HG03457 (cell line): ENCODE measurements around the gene CAND2.
"Not testable (repeated sequence)": the region's sequence is repeated elsewhere in the genome, so short reads cannot be mapped to it uniquely, and the experiment has no call there.

Experiments
- ATAC-seq: cut with Tn5 transposase; IDR thresholded peaks from one replicate; pipeline ENCODE4 v1.9.1; 2021; ENCODE audit warnings: moderate number of reproducible peaks; ENCODE audit not compliant: unreplicated experiment

CAND2 gene

DNA sequence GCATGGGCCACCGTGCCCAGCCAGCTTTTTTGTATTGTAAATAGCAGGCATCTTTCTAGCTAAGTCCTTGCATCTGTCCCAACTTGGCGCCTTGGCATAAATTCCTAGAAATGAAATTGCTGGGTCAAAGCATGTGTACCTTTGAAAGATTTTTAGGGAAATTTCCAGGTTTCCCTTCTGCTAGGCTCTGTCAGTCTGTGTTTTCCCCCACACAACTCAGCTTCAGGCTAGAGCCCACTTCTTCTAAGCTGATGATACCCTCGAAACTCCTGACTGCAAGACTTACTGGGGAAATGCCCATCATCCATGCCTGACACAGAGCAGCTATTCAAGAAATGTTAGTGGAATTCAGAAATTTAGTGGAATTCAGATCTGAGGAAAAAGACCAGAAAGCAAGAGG, 55.7 kb downstream of the CAND2 start:
- no peak for ATAC-seq

DNA sequence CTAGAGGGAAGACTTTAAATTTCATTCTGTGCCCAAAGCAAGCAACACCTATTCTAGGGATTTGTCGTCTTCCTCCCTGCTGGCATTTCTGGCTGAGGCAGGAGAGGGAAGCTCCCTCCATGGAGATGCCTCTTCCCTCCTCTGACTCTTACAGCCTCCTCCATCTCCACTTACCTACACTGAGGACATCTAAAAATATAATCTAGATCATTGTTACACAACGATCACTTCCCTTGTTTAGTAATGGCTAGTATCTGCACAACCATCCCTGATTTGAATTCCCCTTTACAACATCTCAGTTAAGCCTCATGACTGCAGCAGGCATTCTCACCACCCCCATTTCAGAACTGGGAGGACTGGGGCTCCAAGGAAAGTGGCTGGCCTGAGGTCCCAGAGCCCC, 57.4 kb downstream of the CAND2 start:
- not testable (repeated sequence) for ATAC-seq

DNA sequence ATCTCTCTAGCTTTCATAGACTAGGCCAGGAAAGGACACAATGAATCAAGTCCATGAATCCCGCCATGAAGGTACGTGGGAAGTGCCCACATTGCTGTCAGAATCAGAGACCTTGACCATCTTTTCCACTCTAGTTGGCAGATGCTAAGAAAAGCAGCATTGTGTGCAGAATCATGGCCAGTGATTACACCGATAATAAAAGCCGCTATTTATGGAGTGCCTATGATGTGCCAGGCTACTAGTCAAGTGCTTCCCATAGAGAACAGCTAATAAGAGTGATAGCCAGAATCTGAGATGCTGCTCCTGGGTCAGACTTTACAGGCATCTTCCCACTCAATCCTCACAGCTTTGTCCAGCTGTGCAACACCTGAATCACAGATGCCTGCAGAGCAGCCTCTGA, 58.1 kb downstream of the CAND2 start:
- no peak for ATAC-seq

DNA sequence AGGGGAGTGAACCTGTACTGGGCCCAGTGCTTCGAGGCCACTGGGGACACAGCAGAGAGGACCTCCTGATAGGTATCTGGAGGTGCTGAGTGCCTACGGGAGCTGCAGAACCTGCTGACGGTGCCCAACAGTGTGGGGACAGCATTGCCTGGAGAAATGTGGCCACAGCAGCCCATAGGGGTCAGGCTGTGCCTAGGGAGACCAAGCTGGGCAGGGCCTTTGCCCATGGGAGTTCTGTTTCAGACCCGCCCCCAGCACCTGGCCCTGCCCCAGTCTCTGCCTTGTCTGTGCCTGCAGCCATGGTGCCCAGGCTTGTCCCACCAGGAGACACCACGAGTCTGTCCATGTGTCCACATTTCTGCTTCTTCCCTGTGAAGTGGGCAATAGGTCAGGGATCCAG, 60.1 kb downstream of the CAND2 start:
- ATAC-seq = no peak

DNA sequence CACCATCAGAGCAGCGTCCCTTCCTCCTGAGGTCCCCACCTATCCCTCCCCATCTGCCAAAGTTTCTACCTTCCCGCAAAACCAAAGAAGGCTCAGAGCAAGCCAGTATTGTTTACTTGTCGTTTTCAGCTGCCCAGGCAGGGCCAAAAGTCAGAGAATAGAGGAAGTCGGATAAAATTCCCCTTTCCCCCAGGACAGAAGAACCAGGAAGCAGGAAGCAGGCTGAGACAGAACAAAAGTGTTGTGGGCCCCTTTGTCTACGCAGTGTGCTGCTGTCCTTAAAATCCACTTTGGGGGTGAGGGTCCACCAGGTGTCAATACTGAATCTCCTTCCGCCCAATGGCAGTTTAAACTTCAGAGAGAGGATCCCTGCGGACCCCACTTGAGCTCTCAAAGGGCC, 63.4 kb downstream of the CAND2 start:
- ATAC-seq = no peak

DNA sequence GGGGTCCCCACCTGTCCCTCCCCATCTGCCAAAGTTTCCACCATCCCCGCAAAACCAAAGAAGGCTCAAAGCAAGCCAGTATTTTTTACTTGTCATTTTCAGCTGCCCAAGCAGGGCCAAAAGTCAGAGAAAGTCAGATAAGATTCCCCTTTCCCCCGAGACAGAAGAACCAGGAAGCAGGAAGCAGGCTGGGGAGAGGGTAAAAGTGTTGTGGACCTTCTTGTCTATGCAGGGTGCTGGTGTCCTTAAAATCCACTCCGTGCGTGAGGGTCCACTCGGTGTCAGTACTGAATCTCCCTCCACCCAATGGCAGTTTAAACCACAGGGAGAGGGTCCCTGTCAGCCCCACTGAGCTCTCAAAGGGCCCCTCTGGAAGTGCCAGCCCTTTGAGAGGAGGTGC, 65.1 kb downstream of the CAND2 start:
- no peak for ATAC-seq

DNA sequence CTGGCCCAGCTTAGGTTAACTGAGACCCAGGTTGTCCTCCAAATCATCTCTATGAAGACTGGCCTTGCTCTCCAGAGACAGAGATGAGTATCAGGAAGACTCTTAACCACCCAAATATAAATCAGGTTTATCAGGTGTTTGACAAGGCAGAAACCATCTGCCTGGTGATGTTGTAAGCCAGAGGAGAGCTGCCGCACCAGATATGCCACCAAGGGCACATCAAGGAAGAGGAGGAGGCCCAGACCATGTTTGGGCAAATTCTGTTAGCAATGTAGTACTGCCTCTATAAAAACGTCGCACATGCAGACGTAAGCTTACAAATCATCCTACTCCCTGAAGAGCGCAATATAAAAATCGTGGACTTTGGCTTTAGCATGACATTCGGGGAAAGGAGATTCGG, 65.9 kb downstream of the CAND2 start:
- ATAC-seq = no peak

DNA sequence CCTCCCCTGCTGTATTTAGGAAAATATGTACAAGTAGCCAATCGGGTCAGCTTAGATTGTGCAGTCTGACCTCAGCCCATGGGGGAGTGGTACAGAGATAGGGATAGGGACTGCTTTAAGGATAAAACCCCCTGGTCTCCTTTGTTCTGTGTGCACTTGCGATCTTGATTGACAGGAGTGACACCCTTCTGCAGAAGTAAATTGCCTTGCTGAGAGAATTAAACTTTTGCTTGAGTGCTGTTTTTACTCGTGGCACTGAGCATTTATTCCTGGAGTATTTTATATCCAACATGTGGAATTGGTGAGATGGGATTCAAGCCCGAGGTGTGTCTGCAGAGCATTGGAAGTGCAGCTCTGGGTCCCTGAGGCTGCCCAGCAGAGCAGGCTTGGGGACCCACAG, 68.8 kb downstream of the CAND2 start:
- no peak for ATAC-seq

DNA sequence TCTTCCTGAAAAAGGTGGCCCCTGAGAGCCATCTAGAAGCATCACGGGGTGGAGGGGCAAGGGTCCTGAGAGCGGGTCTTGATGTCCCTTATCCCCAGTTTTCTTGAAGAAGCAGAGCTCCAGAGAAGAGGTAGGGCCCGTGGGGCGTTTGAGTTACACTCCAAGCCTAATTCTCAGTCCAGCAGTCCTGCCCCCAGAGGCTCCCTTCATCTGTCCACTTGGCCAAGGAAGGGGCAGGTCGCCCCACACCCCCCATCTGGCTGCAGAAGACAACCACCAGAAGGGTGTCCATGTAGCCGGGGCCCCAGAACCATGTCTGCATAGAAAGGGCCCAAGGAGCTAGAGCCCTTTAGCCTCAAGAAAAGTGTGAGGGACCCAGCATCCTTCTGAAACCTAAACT, 70.4 kb downstream of the CAND2 start:
- no peak for ATAC-seq

DNA sequence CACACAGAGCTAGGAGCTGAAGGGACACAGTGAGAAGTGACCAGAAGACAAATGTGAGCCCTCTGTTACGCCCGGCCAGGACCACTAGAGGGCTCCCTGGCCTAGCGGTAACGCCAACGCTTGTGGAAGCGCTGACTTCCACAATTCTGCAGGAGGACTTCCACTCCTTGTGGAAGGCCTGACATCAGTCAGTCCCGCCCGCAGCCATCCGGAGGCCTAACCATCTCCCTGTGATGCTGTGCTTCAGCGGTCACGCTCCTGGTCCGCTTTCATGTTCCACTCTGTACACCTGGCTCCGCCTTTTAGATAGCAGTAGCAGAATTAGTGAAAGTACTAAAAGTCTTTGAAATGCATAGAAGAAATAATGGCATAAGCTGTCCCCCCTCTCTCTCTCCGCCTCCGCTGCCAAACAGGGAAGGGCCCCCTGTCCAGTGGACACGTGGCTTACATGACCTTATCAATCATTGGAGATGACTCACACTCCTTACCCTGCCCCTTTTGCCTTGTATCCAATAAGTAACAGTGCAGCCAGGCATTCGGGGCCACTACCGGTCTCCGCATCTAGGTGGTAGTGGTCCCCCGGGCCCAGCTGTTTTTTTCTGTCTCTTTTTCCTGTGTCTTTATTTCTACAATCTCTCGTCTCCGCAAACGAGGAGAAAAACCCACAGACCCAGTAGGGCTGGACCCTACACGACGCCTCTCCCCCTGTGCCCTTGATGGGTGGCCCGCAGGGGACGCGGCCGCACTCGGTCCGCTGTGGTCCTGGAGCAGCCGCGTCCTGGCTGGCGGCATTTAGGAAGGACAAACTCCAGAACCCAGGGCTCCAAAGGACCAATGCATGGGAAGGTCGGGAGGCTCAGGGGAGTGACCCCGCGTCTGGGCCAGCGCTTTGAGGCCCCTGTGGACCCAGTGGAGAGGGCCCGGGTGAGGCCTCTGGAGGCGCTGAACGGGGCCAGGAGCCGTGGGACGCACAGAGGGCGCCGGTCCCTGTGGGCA, 71.9 kb downstream of the CAND2 start:
- no peak for ATAC-seq

DNA sequence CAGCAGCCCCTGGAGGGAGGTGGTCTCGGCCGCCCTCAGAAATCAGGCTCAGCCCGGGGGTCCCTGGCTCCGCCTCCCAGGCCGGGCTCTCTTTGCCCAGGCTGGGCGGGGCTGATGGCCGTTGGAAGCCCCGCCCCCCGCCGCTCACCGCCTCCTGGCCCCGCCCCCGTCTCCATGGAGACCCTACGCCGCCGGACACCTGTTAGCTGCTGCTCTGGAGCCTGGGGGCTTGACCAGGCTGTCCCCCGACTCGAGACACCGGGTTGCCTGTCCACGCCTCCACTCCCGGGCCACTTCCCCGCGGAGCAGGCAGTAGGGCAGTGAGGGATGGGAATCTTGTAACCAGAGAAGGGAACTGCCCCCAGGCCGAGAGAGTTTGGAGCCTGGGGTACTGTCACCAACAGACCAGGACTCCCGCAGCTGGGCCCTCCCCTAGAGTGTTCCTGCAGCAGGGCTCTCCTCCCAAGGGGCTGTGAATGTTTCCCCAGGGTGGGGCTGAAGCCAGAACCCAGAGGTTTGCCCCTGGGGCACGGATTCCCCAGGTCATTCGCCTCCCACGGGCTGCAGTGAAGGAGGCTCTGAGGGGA, 72.6 kb downstream of the CAND2 start:
- ATAC-seq = no peak

DNA sequence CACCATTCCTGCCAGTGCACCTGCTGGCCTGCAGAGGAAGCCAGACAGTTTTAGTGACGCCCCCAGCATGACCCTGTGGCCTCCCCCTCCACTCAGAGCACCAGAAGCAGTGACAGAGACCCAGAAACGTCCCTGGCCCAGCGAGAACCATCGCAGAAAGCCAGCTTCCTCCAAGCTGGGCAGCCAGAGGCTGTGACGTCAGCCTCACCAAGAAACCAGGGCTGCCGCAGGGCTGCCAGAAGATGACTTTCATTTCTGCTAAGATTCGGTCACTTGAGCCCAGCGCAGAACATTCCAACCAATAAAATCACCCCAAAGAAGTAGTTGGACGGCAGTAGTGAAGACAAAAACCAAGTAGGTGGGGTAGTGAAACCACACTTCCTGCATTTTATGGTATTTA, 74.5 kb downstream of the CAND2 start:
- ATAC-seq = no peak

DNA sequence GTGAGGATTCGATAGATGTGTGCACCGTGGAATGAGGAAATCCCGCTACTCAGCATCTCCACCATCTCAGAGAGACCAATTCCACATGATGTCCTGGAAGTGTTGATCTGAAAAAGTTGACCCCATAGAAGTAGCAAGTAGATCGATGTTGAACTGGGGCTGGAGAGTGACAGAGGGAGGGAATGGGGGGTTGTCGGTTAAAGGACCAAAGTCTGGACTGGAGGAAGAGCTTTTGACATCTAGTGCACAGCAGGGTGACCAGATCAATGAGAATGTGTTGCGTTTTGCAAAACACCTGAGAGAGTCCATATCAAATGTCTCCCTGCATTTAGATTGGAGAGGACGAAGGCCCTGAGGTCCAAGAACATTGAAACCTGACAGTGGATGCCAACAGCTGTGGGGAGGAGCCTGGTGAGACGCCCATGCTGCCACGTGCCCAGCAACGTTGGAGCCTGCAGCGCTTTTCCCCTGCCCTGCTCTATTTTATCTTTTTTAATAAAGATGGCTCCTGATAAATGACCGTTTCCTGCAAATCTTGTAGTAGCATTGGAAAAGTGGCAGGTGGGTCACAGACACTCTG, 75.0 kb downstream of the CAND2 start:
- ATAC-seq = no peak

DNA sequence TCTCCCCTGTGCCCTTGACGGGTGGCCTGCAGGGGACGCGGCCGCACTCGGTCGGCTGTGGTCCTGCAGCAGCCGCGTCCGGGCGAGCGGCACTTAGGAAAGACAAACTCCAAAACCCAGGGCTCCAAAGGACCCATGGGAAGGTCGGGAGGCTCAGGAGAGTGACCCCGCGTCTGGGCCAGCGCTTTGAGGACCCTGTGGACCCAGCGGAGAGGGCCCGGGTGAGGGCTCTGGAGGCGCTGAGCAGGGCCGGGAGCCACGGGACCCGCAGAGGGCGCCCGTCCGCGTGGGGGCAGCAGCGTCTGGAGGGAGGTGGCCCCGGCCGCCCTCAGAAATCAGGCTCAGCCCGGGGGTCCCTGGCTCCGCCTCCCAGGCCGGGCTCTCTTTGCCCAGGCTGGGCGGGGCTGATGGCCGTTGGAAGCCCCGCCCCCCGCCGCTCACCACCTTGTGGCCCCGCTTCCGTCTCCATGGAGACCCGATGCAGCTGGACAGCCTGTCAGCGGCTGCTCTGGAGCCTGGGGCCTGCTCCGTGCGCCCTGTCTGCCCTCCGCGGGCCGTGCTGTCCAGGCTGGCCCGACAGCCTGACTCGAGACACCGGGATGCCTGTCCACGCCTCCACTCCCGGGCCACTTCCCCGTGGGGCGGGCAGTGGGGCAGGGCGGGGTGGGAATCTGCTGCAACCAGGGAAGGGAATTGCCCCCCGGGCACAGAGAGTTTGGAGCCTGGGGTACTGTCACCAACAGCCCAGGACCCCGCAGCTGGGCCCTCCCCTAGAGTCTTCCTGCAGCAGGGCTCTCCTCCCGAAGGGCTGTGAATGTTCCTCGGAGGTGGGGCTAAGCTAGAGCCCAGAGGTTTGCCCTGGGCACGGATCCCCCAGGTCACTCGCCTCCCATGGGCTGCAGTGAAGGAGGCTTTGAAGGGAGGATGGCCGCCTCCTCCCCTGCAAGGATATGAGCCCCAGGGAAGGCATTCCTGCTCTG, 79.7 kb downstream of the CAND2 start:
- ATAC-seq = no peak

DNA sequence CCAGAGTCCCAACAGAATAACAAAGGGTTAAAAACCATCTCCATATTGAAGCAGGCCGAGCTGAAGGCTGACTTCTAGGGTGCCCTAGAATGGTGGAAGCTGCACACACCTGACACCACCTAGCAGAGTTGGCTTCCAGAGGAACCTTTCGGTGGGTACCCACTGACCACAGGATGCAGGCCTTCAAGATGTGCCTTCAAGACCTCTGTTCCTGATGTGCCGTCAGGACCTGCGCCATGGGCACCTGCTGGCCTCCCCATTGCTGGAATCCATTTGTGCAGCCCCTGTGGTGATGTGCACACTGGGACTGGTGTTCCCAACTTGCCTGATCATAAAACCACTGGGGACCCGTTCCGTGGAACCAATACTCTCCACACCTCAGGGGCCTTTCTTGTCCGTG, 80.6 kb downstream of the CAND2 start:
- ATAC-seq = no peak

DNA sequence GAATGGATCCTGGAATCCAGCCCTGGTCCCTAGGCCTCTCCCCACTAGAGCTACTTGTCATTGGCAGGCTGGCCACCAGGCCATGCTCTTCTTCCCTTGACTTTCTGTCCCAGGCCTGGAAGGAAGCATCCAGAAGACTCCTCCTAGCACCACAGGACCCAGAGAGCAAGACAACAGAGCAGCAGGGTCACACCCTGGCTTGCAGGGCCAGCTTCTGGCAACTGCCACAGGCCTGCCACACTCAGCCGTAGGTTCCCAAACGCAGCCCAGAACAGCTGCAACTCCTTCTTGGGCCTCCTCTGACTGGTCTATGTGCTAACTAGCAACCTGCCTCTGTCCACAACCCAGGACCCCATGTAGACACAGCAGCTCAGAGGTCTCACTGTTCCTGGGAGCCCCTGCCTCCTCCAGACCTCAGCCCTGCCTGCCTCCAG, 81.7 kb downstream of the CAND2 start:
- ATAC-seq = no peak

DNA sequence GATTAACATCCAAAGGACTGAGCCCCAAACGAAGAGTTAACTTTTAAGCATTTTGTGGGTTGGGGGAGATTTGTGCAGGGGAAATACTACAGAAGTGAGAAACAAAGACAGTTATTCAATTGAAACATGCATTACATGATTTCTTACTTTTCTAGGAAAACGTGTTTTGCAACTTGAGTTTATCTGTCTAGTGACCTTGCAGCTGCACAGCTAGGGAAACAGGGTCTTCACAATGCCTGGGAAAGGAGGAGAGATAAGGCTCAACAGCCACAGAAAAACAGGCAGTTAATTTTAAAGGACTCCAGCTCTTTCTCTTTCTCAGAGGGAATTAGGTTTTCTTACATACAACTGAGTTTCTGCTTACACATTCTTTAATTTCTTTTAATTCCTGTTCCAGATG, 82.3 kb downstream of the CAND2 start:
- not testable (repeated sequence) for ATAC-seq

DNA sequence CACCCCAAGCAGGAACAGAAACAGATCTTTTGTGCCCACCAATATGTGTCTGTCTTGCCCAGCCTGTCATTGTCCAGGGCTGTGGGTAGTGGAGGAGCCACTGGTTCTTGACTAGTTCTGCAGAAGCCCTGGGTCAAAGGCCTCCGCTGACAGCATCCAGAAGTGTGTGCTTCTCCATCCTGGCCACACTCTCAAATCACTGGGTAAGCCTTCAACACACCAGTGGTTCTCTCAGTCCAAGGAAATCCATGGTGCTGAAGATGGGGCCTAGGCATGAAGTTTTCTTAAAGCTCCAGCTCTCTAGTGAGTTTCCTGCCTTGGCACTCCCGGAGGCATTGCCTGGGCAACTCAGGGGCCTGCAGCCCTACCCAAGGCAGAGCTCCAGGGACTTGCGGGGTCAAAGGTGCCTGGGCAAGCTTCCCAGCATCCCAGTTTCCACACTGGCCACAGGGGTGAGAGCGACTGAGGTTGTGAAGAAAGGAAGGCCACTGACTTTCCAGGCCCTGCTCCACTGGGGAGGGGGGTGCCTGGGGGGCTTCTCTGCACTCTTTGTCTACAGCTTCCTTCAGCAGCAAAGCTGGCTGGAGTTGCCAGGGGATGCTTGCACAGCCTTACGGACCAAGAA, 82.8 kb downstream of the CAND2 start:
- ATAC-seq = no peak

DNA sequence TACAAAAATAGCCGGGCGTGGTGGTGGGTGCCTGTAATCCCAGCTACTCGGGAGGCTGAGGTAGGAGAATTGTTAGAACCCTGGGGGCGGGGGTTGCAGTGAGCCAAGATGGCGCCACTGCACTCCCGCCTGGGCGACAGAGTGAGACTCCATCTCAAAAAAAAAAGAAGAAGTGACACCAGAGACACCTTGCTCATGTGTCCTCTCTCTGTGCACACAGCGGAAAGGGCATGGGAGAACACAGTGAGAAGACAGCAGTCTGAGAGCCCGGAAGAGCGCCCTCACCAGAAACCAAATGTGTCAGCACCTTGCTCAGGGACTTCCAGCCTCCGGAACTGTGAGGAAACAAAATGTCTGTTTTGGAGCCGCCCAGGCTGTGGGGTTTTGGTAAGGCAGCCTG, 85.4 kb downstream of the CAND2 start:
- ATAC-seq = not testable (repeated sequence)
